HepG2 (cell line): ENCODE measurements around the gene COX5B. TPM values are rescaled to one million over a fixed set of nuclear protein-coding genes. Genes with fewer than 3 reads are reported as not detected.

Experiments used
- ARHGAP35 ChIP-seq: sonication (generic); formaldehyde crosslinking; IDR thresholded peaks from 2 replicates; pipeline ENCODE4 v1.9.0; 2022; ENCODE audit warnings: mild to moderate bottlenecking, inconsistent platforms, moderate library complexity, missing genetic modification reagents, borderline replicate concordance
- ARNTL ChIP-seq: sonication (generic); formaldehyde crosslinking; IDR thresholded peaks from 2 replicates; pipeline ENCODE4 v1.4.0; 2020; ENCODE audit warnings: mild to moderate bottlenecking, missing genetic modification reagents
- ELF4 ChIP-seq: sonication (generic); formaldehyde crosslinking; IDR thresholded peaks from 2 replicates; pipeline ENCODE4 v1.5.0; 2020; ENCODE audit warnings: missing genetic modification reagents, mild to moderate bottlenecking, moderate library complexity, borderline replicate concordance
- MEIS2 ChIP-seq: sonication (generic); formaldehyde crosslinking; IDR thresholded peaks from 2 replicates; pipeline ENCODE4 v1.9.0; 2021; ENCODE audit warnings: mild to moderate bottlenecking, missing genetic modification reagents
- MXD4 ChIP-seq: IDR thresholded peaks from 2 replicates; pipeline ENCODE4 v1.6.1; 2016; ENCODE audit warnings: mild to moderate bottlenecking, missing biosample characterization, missing genetic modification reagents
- PAWR ChIP-seq: sonication (generic); formaldehyde crosslinking; IDR thresholded peaks from 2 replicates; pipeline ENCODE4 v1.4.0; 2020; ENCODE audit warnings: missing genetic modification reagents, mild to moderate bottlenecking, borderline replicate concordance
- PCBP1 ChIP-seq: fragments of 200-400 bp; formaldehyde crosslinking; IDR thresholded peaks from 2 replicates; pipeline ENCODE4 v1.6.1; 2017; ENCODE audit warnings: mild to moderate bottlenecking, low read depth, low read length, borderline replicate concordance
- PHF5A ChIP-seq: IDR thresholded peaks from one replicate; pipeline ENCODE4 v1.6.1; 2018; ENCODE audit warnings: low read depth, missing genetic modification reagents; ENCODE audit not compliant: unreplicated experiment
- POLR2AphosphoS5 ChIP-seq: IDR thresholded peaks from 2 replicates; pipeline ENCODE4 v1.6.1; 2012; ENCODE audit warnings: low read depth, low read length
- RBFOX2 ChIP-seq: fragments of 200-400 bp; formaldehyde crosslinking; IDR thresholded peaks from 2 replicates; pipeline ENCODE4 v1.6.1; 2017; ENCODE audit warnings: low read depth, mild to moderate bottlenecking, low read length
- SP5 ChIP-seq: IDR thresholded peaks from 2 replicates; pipeline ENCODE4 v1.6.1; 2016; ENCODE audit warnings: low read depth, borderline replicate concordance
- TARDBP ChIP-seq: sonication (generic); formaldehyde crosslinking; IDR thresholded peaks from 2 replicates; pipeline ENCODE4 v1.8.0; 2022; ENCODE audit warnings: mild to moderate bottlenecking, missing genetic modification reagents
- TCF12 ChIP-seq, 2 experiments: fragments of 450-650 bp in 1 of 2; sonication (generic) in 1 of 2; formaldehyde crosslinking in 1 of 2; IDR thresholded peaks; 2 replicates each; pipeline versions ENCODE4 v1.6.1 to v1.8.0; 2017 to 2022; ENCODE audit warnings: antibody characterized with exemption in 1 of 2, mild to moderate bottlenecking in 1 of 2, missing genetic modification reagents in 1 of 2, moderate library complexity in 1 of 2
- TOE1 ChIP-seq: sonication (generic); formaldehyde crosslinking; IDR thresholded peaks from 2 replicates; pipeline ENCODE4 v1.4.0; 2020; ENCODE audit warnings: mild to moderate bottlenecking, missing genetic modification reagents
- TSC22D2 ChIP-seq: sonication (generic); formaldehyde crosslinking; IDR thresholded peaks from 2 replicates; pipeline ENCODE4 v1.5.1; 2020; ENCODE audit warnings: missing genetic modification reagents, mild to moderate bottlenecking, borderline replicate concordance
- ZBTB21 ChIP-seq: sonication (generic); formaldehyde crosslinking; IDR thresholded peaks from 2 replicates; pipeline ENCODE4 v1.4.0; 2020; ENCODE audit warnings: missing genetic modification reagents
- ZNF124 ChIP-seq: sonication (generic); formaldehyde crosslinking; IDR thresholded peaks from 2 replicates; pipeline ENCODE4 v1.4.0; 2020; ENCODE audit warnings: missing genetic modification reagents
- ZNF17 ChIP-seq: sonication (generic); formaldehyde crosslinking; IDR thresholded peaks from 2 replicates; pipeline ENCODE4 v1.5.0; 2020; ENCODE audit warnings: mild to moderate bottlenecking, missing genetic modification reagents
- ZNF225 ChIP-seq: sonication (generic); formaldehyde crosslinking; IDR thresholded peaks from 2 replicates; pipeline ENCODE4 v1.4.0; 2020; ENCODE audit warnings: mild to moderate bottlenecking, missing genetic modification reagents
- ZNF350 ChIP-seq: sonication (generic); formaldehyde crosslinking; IDR thresholded peaks from 2 replicates; pipeline ENCODE4 v1.4.0; 2020; ENCODE audit warnings: mild to moderate bottlenecking, low read depth, missing genetic modification reagents, borderline replicate concordance
- ZNF564 ChIP-seq: sonication (generic); formaldehyde crosslinking; IDR thresholded peaks from 2 replicates; pipeline ENCODE4 v1.8.1; 2023; ENCODE audit warnings: mild to moderate bottlenecking, missing genetic modification reagents
- ZNF607 ChIP-seq: sonication (generic); formaldehyde crosslinking; IDR thresholded peaks from 2 replicates; pipeline ENCODE4 v1.5.1; 2020; ENCODE audit warnings: missing genetic modification reagents, mild to moderate bottlenecking, borderline replicate concordance
- ZNF709 ChIP-seq: sonication (generic); formaldehyde crosslinking; IDR thresholded peaks from 2 replicates; pipeline ENCODE4 v1.5.0; 2020; ENCODE audit warnings: mild to moderate bottlenecking, missing genetic modification reagents
- ZNF772 ChIP-seq: sonication (generic); formaldehyde crosslinking; IDR thresholded peaks from 2 replicates; pipeline ENCODE4 v1.5.0; 2020; ENCODE audit warnings: mild to moderate bottlenecking, missing genetic modification reagents
- polyA plus RNA-seq, 8 experiments: library from polyadenylated mRNA; depleted of rRNA in 3 of 8; stranded (reverse) in 7 of 8; unstranded in 1 of 8; fragments of >200 nt; fragmentation: Illumina TruSeq in 4 of 8; extraction: Trizol in 4 of 8; gene quantifications; 2 replicates each; pipeline versions ENCODE4 v1.2.1 to v1.2.3, GENCODE V29; 2011 to 2016; ENCODE audit warnings: low read depth in 4 of 8, missing spikeins in 1 of 8, mixed read lengths in 1 of 8; ENCODE audit not compliant: insufficient read depth in 1 of 8
- total RNA-seq, 5 experiments: library from RNA; depleted of rRNA; stranded (reverse); fragments of >200 nt; fragmentation: Illumina TruSeq; extraction: Trizol; gene quantifications; 2 replicates each; pipeline ENCODE4 v1.2.3, GENCODE V29; 2016; ENCODE audit warnings: low read depth in 1 of 5
- TF ChIP-seq, protein P1 (sequence below): sonication (generic); formaldehyde crosslinking; IDR thresholded peaks from 2 replicates; pipeline ENCODE4 v1.4.0; 2020; ENCODE audit warnings: mild to moderate bottlenecking, missing genetic modification reagents
- TF ChIP-seq, protein P2 (sequence below): sonication (generic); formaldehyde crosslinking; IDR thresholded peaks from 2 replicates; pipeline ENCODE4 v1.8.0; 2022; ENCODE audit warnings: mild to moderate bottlenecking, missing genetic modification reagents, moderate library complexity
- TF ChIP-seq, protein P3 (sequence below): sonication (generic); formaldehyde crosslinking; IDR thresholded peaks from 2 replicates; pipeline ENCODE4 v1.8.0; 2023; ENCODE audit warnings: mild to moderate bottlenecking, missing genetic modification reagents
- TF ChIP-seq, protein P4 (sequence below): sonication (generic); IDR thresholded peaks from 2 replicates; pipeline ENCODE4 v1.6.1; 2016; ENCODE audit warnings: low read depth, borderline replicate concordance

COX5B gene
- total and polyA plus RNA-seq, 2 of the 13 experiments (the other 11 are each of a cell fraction or from before 2014, with no cell fraction given), result 453 to 536 TPM

DNA sequence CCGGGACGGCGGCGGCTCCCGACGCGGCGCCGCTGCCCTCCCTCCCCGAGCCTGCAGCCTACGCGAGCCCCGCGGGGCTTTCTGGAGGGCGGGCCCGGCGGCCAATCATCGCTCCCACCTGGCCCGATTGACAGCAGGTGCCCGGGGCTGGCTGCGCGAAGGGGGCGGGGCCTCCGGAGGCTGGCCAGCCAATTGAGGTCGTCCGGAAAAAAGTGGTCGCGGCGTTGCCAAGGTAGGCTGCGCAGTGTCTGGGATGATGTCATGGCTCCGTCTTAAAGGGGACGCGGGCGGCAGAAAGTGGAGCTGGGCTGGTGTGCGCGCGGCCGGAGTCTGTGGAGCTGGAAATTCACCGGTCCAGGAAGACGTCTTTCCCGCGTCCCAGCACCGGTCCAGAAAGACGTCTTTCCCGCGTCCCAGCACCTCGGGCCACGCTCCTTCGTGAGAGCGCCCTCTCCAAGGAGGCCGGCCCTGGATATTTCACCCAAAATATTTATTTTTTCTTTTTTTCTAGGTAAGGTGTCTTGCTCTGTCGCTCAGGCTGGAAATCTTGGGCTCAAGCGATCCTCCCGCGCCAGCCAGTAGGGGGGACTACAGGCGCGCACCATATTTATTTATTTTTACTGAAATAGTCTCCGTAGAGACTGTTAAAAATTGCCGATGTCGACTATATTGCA, 18.2 kb downstream of the COX5B start, which contains the start of gene ACTR1B (continued):
- no peak for TF ChIP-seq ZNF564 (CRISPR knock-in tag)
- TF ChIP-seq PHF5A (CRISPR knock-in tag), result no peak
- 0 out of 2 replicates have a peak, but pooled peaks have one; percentile 62 for TF ChIP-seq ZNF709 (CRISPR knock-in tag)
- no peak for TF ChIP-seq PAWR
- no peak for TF ChIP-seq ZNF225 (CRISPR knock-in tag)
- TF ChIP-seq ELF4 (CRISPR knock-in tag), result no peak
- peak; percentile 76 for TF ChIP-seq POLR2AphosphoS5
- TF ChIP-seq TARDBP (CRISPR knock-in tag), result peak; percentile 28; the same call in 1 of the 2 replicates
- no peak for TF ChIP-seq TCF12 (IDR thresholded peaks at IDR 0.05)
- peak; percentile 39; the same call in 1 of the 2 replicates for TF ChIP-seq TCF12 (CRISPR knock-in tag; IDR thresholded peaks at IDR 0.05)
- no peak for TF ChIP-seq TOE1 (CRISPR knock-in tag)
- TF ChIP-seq, protein P1, sequence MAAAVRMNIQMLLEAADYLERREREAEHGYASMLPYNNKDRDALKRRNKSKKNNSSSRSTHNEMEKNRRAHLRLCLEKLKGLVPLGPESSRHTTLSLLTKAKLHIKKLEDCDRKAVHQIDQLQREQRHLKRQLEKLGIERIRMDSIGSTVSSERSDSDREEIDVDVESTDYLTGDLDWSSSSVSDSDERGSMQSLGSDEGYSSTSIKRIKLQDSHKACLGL (CRISPR knock-in tag), result peak; percentile 22; the same call in 1 of the 2 replicates
- 0 out of 2 replicates have a peak, but pooled peaks have one; percentile 13 for TF ChIP-seq ARNTL (CRISPR knock-in tag)
- TF ChIP-seq ARHGAP35 (CRISPR knock-in tag), result no peak
- TF ChIP-seq ZNF772 (CRISPR knock-in tag), result peak; percentile 38; the same call in 1 of the 2 replicates
- TF ChIP-seq SP5 (CRISPR knock-in tag), result no peak
- 0 out of 2 replicates have a peak, but pooled peaks have one; percentile 58 for TF ChIP-seq MXD4 (CRISPR knock-in tag)
- TF ChIP-seq PCBP1, result no peak; the same call in 1 of the 2 replicates
- TF ChIP-seq ZNF350 (CRISPR knock-in tag), result peak; percentile 46; the same call in 1 of the 2 replicates
- TF ChIP-seq, protein P2, sequence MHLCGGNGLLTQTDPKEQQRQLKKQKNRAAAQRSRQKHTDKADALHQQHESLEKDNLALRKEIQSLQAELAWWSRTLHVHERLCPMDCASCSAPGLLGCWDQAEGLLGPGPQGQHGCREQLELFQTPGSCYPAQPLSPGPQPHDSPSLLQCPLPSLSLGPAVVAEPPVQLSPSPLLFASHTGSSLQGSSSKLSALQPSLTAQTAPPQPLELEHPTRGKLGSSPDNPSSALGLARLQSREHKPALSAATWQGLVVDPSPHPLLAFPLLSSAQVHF (CRISPR knock-in tag), result no peak
- TF ChIP-seq, protein P3, sequence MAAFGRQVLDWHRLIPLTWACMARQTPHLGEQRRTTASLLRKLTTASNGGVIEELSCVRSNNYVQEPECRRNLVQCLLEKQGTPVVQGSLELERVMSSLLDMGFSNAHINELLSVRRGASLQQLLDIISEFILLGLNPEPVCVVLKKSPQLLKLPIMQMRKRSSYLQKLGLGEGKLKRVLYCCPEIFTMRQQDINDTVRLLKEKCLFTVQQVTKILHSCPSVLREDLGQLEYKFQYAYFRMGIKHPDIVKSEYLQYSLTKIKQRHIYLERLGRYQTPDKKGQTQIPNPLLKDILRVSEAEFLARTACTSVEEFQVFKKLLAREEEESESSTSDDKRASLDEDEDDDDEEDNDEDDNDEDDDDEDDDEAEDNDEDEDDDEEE (CRISPR knock-in tag), result 0 out of 2 replicates have a peak, but pooled peaks have one; percentile 63
- peak; percentile 68; the same call in 1 of the 2 replicates for TF ChIP-seq ZNF124
- TF ChIP-seq MEIS2 (CRISPR knock-in tag), result 0 out of 2 replicates have a peak, but pooled peaks have one; percentile 34
- TF ChIP-seq, protein P4, sequence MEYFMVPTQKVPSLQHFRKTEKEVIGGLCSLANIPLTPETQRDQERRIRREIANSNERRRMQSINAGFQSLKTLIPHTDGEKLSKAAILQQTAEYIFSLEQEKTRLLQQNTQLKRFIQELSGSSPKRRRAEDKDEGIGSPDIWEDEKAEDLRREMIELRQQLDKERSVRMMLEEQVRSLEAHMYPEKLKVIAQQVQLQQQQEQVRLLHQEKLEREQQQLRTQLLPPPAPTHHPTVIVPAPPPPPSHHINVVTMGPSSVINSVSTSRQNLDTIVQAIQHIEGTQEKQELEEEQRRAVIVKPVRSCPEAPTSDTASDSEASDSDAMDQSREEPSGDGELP, result no peak; the same call in 1 of the 2 replicates
- no peak for TF ChIP-seq ZNF17 (CRISPR knock-in tag)
- TF ChIP-seq ZBTB21 (CRISPR knock-in tag), result peak; percentile 71
- TF ChIP-seq RBFOX2, result peak; percentile 82
- TF ChIP-seq ZNF607 (CRISPR knock-in tag), result no peak
- TF ChIP-seq TSC22D2 (CRISPR knock-in tag), result no peak
